K562 (cell line): ENCODE measurements around the gene TSEN34. TPM values are rescaled to one million over a fixed set of nuclear protein-coding genes. Genes with fewer than 3 reads are reported as not detected.

Experiments used
- DNMT1 ChIP-seq: fragments of 450-650 bp; IDR thresholded peaks from 2 replicates; pipeline ENCODE4 v1.6.1; 2016; ENCODE audit warnings: antibody characterized with exemption, mild to moderate bottlenecking
- FIP1L1 ChIP-seq: fragments of 200-400 bp; formaldehyde crosslinking; IDR thresholded peaks from 2 replicates; pipeline ENCODE4 v1.6.1; 2018; ENCODE audit warnings: mild to moderate bottlenecking, low read depth, low read length; ENCODE audit not compliant: poor library complexity, severe bottlenecking
- GABPA ChIP-seq: fragments of 200-800 bp; sonication (Bioruptor generic); conservative IDR thresholded peaks from 2 replicates; pipeline ENCODE4 v1.6.1; 2016; ENCODE audit warnings: low read depth, missing genetic modification characterization, missing compliant biosample characterization
- ZNF551 ChIP-seq: fragments of 250-450 bp; sonication (Bioruptor Pico); IDR thresholded peaks from 2 replicates; pipeline ENCODE4 v1.5.0; 2021; ENCODE audit warnings: mild to moderate bottlenecking, moderate library complexity
- polyA plus RNA-seq, 8 experiments: library from polyadenylated mRNA; depleted of rRNA in 4 of 8; stranded (reverse) in 5 of 8; unstranded in 3 of 8; fragments of >200 nt; fragmentation: Nextera tagmentation in 2 of 8; fragmentation: Illumina TruSeq in 1 of 8; extraction: Ambion mirVana in 2 of 8; extraction: Trizol in 1 of 8; gene quantifications; 2 replicates each; pipeline versions ENCODE4 v1.2.1 to v1.2.3, GENCODE V29; 2011 to 2014; ENCODE audit warnings: inconsistent platforms in 1 of 8, missing spikeins in 1 of 8
- total RNA-seq, 7 experiments: library from RNA; depleted of rRNA in 6 of 7; stranded (reverse); fragments of >200 nt in 6 of 7; fragmentation: Illumina TruSeq in 2 of 7; extraction: Trizol in 2 of 7; gene quantifications; 2 replicates each; pipeline versions ENCODE4 v1.2.1 to v1.2.3, GENCODE V29; 2011 to 2021; ENCODE audit warnings: low replicate concordance in 1 of 7
- TF ChIP-seq, protein P1 (sequence below): fragments of 250-450 bp; sonication (Bioruptor Pico); IDR thresholded peaks from 2 replicates; pipeline ENCODE4 v1.4.0; 2020; ENCODE audit warnings: mild to moderate bottlenecking
- TF ChIP-seq, protein P2 (sequence below): fragments of 150-350 bp; IDR thresholded peaks from 2 replicates; pipeline ENCODE4 v1.6.1; 2014; ENCODE audit warnings: low read depth, mild to moderate bottlenecking, low read length, borderline replicate concordance
- TF ChIP-seq, protein P3 (sequence below): sonication (generic); formaldehyde crosslinking; IDR thresholded peaks from 2 replicates; pipeline ENCODE4 v1.8.1; 2023; ENCODE audit warnings: mild to moderate bottlenecking, missing genetic modification reagents
- TF ChIP-seq, protein P4 (sequence below): fragments of 450-650 bp; conservative IDR thresholded peaks from 2 replicates; pipeline ENCODE4 v1.6.1; 2016; ENCODE audit warnings: missing genetic modification characterization, low read depth, mild to moderate bottlenecking, control low read depth, missing compliant biosample characterization

TSEN34 gene
- total and polyA plus RNA-seq, 9 of the 15 experiments (the other 6 are each of a cell fraction or from before 2014, with no cell fraction given), result 3.1 to 57.6 (median 29.5) TPM

DNA sequence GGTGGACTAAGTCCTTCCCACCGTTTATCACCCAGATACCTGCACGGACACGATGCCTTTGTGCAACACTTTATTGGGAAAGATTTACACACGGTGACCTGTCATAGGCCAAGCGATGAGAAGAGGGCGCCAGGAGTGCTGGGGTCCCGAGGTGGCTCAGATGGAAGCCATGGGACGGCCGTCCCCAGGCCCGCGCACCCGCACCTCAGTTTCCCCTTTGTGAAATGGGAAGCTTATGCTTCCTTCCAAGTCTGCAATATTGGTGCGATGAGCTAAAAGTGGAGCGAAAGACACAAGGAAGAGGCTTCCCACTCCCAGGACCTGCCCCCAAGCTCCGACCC, 17.8 kb upstream of the TSEN34 start (continued):
- TF ChIP-seq, protein P1, sequence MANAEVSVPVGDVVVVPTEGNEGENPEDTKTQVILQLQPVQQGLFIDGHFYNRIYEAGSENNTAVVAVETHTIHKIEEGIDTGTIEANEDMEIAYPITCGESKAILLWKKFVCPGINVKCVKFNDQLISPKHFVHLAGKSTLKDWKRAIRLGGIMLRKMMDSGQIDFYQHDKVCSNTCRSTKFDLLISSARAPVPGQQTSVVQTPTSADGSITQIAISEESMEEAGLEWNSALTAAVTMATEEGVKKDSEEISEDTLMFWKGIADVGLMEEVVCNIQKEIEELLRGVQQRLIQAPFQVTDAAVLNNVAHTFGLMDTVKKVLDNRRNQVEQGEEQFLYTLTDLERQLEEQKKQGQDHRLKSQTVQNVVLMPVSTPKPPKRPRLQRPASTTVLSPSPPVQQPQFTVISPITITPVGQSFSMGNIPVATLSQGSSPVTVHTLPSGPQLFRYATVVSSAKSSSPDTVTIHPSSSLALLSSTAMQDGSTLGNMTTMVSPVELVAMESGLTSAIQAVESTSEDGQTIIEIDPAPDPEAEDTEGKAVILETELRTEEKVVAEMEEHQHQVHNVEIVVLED, result no peak
- TF ChIP-seq ZNF551 (CRISPR knock-in tag) (no peak), GABPA (0 out of 2 replicates have a peak, but pooled peaks have one; percentile 25), FIP1L1 (no peak), DNMT1 (no peak)
- TF ChIP-seq, protein P2, sequence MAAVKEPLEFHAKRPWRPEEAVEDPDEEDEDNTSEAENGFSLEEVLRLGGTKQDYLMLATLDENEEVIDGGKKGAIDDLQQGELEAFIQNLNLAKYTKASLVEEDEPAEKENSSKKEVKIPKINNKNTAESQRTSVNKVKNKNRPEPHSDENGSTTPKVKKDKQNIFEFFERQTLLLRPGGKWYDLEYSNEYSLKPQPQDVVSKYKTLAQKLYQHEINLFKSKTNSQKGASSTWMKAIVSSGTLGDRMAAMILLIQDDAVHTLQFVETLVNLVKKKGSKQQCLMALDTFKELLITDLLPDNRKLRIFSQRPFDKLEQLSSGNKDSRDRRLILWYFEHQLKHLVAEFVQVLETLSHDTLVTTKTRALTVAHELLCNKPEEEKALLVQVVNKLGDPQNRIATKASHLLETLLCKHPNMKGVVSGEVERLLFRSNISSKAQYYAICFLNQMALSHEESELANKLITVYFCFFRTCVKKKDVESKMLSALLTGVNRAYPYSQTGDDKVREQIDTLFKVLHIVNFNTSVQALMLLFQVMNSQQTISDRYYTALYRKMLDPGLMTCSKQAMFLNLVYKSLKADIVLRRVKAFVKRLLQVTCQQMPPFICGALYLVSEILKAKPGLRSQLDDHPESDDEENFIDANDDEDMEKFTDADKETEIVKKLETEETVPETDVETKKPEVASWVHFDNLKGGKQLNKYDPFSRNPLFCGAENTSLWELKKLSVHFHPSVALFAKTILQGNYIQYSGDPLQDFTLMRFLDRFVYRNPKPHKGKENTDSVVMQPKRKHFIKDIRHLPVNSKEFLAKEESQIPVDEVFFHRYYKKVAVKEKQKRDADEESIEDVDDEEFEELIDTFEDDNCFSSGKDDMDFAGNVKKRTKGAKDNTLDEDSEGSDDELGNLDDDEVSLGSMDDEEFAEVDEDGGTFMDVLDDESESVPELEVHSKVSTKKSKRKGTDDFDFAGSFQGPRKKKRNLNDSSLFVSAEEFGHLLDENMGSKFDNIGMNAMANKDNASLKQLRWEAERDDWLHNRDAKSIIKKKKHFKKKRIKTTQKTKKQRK, result no peak
- TF ChIP-seq, protein P3, sequence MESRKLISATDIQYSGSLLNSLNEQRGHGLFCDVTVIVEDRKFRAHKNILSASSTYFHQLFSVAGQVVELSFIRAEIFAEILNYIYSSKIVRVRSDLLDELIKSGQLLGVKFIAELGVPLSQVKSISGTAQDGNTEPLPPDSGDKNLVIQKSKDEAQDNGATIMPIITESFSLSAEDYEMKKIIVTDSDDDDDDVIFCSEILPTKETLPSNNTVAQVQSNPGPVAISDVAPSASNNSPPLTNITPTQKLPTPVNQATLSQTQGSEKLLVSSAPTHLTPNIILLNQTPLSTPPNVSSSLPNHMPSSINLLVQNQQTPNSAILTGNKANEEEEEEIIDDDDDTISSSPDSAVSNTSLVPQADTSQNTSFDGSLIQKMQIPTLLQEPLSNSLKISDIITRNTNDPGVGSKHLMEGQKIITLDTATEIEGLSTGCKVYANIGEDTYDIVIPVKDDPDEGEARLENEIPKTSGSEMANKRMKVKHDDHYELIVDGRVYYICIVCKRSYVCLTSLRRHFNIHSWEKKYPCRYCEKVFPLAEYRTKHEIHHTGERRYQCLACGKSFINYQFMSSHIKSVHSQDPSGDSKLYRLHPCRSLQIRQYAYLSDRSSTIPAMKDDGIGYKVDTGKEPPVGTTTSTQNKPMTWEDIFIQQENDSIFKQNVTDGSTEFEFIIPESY (CRISPR knock-in tag), result 0 out of 2 replicates have a peak, but pooled peaks have one; percentile 18
- TF ChIP-seq, protein P4, sequence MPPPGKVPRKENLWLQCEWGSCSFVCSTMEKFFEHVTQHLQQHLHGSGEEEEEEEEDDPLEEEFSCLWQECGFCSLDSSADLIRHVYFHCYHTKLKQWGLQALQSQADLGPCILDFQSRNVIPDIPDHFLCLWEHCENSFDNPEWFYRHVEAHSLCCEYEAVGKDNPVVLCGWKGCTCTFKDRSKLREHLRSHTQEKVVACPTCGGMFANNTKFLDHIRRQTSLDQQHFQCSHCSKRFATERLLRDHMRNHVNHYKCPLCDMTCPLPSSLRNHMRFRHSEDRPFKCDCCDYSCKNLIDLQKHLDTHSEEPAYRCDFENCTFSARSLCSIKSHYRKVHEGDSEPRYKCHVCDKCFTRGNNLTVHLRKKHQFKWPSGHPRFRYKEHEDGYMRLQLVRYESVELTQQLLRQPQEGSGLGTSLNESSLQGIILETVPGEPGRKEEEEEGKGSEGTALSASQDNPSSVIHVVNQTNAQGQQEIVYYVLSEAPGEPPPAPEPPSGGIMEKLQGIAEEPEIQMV (tag), result no peak
- TF ChIP-seq, all 486 proteins: peak for 5
